Fibroblast of villous mesenchyme (primary cell): ENCODE results near the gene PFDN2. TPM values are rescaled to one million over a fixed set of nuclear protein-coding genes. Genes with fewer than 3 reads are reported as not detected.

Source experiments
- DNase-seq: peaks from one replicate; pipeline ENCODE4 v3.0.0-alpha.2; 2010; ENCODE audit warnings: low read depth
- H3K4me3 ChIP-seq: 2 replicates; pipeline ENCODE4 v1.5.1; 2011; ENCODE audit warnings: low read depth, mild to moderate bottlenecking, low read length
- CTCF ChIP-seq: IDR thresholded peaks from 2 replicates; pipeline ENCODE4 v1.5.1; 2012; ENCODE audit warnings: low read depth, mild to moderate bottlenecking, low read length; ENCODE audit not compliant: insufficient read depth
- total RNA-seq: library from RNA; depleted of rRNA; stranded (reverse); fragments of >200 nt; gene quantifications from 2 replicates; pipeline ENCODE4 v1.2.3, GENCODE V29; 2012

The PFDN2 gene
- total RNA-seq, 1 donor = 25.9 TPM

DNA sequence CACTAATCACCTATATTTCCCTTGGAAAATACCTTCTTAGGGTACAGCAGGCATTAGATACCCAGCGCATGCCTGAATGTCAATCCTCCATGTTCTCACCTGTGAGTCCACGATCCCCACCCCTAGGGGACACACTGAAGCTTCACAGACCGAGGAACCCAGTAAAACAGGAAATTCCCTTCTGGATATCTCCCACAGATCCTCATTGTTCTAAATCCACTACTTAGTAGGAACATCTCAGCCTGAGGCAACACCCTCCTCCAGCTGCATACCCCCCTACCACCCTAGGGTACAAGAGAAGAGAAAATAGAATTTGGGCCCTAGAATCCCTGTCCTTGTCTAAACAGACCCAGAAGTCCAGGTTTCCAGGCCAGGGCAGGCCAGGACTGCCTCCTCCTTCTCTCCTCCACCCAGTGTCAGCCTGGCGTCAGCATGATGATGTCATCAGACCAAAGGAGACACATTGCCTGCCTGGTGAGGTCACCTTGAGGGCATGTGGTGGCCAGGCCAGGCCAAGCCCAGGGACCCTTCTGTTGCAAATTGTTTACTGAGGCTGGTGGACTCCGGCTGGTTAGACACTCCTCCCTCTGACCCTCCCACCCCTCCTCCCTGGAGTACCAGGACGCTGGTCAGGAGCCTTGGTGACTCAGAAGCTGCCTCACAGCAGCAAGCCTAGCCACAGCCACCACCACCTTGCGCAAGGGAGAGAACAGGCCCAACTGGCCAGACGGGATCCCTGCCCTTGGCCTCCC, 34.7 kb downstream of the PFDN2 start:
- DNase-seq = peak; percentile 97
- no peak overlapping the region for H3K4me3 ChIP-seq
- no peak for TF ChIP-seq CTCF

- no peak overlapping the region for H3K4me3 ChIP-seq
- no peak for DNase-seq
- TF ChIP-seq CTCF = no peak
Observed at GRCh38 chr1:161082483-161082882, 35.4 kb downstream of the PFDN2 start.

GRCh38 chr1:161081519-161081918, 36.3 kb downstream of the PFDN2 start:
- H3K4me3 ChIP-seq = no peak overlapping the region
- TF ChIP-seq CTCF = no peak
- DNase-seq = no peak

GRCh38 chr1:161080441-161081405, 37.1 kb downstream of the PFDN2 start:
- no peak for TF ChIP-seq CTCF
- peak; percentile 48 for DNase-seq
- H3K4me3 ChIP-seq = no peak overlapping the region

GRCh38 chr1:161079436-161080110, 38.3 kb downstream of the PFDN2 start:
- no peak for DNase-seq
- no peak overlapping the region for H3K4me3 ChIP-seq
- TF ChIP-seq CTCF = no peak

- no peak for TF ChIP-seq CTCF
- DNase-seq = no peak
- no peak overlapping the region for H3K4me3 ChIP-seq
Observed at GRCh38 chr1:161077426-161077825, 40.4 kb downstream of the PFDN2 start.
